HG02981 (cell line): ENCODE data around the gene SETBP1.
A peak's percentile ranks its signal among the peaks of the same experiment; 100 is the strongest.

Source experiments
- ATAC-seq: cut with Tn5 transposase; IDR thresholded peaks from one replicate; pipeline ENCODE4 v1.9.1; 2021; ENCODE audit warnings: mild to moderate bottlenecking, moderate library complexity; ENCODE audit not compliant: unreplicated experiment

Gene SETBP1

DNA sequence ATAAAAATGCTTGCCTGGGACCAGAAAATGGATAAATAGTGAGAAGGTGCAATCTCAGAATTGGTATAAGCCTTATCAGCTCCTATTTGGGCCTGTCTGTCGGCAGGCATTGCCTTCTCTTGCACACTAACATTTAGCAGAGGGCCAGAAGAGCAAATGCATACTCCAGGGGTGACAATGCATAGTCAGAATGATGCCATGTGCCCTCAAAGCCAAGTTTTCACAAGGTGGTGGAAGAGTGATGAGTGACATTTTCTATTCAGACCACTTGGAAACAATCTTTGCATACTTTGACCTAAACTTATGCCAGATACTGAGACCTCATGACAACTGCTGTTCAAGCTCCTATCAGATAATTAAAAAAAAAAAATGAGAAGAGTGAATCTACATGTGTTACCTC lies 276.3 kb downstream of the SETBP1 start:
- no peak for ATAC-seq

DNA sequence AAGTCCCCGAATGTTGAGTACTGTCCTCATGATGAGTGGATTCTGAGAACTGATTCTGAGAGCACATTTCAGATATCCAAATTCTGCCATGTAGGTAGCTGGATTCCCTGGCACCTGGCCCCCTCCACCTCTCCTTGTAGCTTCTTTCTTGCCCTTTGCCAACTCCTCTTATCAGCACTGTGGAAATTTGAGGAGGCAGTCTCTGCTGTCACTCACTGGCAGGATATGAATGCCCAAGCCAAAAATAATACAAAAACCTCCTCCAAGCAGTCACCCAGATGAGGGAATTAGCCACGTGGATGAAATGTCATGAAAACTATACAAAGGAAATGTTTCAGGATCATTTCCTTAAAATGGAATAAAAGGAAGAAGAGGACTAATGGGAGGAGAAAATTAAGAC lies 276.8 kb downstream of the SETBP1 start:
- ATAC-seq = no peak

DNA sequence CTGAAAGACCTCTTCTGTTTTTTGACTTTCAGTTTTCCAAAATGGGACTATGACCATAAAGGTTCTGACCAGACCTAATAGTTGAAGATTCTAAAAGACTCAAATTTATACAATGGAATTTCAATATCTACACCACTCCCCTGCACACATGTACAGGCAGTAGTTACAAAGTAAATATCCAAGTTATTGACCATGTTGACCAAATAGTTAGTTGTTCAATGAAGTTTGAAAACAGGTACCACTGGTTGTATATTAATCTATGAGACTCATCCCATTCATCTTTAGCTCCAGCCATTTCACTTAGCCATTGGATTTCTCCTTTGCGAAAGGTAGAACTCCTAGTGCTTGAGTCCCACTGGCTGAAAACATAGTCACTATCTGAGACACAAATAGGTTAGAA lies 277.4 kb downstream of the SETBP1 start:
- no peak for ATAC-seq

DNA sequence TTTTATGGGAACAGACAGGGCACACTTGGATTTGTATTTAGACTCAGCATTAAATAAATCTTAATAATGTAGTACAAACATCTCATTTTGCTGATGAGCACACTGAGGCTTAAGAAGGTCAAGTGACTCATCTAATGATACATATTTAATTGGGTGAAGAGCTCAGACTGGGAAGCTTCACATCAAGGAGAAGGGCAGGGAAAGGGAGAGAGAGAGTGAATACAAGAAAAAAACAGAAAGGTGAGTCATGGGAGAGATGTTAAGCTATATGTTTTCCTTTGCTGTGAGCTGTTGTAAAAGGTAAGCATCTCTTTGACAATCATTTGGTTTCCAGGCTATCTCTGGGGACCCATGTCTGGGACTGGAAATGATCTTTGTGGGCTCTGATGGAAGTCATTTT lies 277.8 kb downstream of the SETBP1 start:
- ATAC-seq = no peak

DNA sequence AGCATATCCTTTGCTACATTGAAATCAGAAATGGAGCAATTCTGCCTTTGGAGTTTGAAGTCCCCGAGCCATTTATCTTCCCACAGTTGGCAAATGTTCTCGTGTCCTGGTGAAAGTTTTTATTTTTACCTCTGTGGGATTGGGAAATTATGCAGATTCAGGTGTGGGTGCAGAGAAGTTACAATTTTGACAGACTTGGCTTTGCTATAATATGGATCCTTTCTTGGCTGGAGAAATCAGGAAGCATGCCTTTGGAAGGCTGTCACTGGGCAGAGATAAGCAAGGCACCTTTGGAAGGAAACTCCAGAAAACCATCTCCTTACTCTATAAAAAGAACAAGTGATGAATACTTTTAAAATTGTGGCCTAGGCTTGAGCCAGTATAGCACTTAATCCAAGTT lies 278.3 kb downstream of the SETBP1 start:
- ATAC-seq = no peak

DNA sequence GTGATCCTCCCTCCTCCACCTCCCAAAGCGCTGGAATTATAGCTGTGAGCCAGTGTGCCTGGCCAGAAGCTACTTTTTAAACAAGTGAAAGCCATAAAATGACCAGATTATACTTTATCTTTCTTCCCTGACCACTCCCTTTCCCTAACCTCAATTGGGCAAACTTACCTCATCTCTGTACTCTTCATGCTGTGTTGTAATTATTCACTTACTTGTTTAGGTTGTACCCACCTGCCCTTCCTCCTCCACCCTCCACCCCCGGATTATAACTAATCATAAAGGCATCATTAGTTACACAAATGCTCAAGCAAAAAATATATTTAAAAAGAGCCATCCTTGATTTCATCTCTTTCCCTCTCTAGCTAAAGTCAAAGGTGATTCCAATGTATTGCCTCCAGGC lies 279.9 kb downstream of the SETBP1 start:
- no peak for ATAC-seq

DNA sequence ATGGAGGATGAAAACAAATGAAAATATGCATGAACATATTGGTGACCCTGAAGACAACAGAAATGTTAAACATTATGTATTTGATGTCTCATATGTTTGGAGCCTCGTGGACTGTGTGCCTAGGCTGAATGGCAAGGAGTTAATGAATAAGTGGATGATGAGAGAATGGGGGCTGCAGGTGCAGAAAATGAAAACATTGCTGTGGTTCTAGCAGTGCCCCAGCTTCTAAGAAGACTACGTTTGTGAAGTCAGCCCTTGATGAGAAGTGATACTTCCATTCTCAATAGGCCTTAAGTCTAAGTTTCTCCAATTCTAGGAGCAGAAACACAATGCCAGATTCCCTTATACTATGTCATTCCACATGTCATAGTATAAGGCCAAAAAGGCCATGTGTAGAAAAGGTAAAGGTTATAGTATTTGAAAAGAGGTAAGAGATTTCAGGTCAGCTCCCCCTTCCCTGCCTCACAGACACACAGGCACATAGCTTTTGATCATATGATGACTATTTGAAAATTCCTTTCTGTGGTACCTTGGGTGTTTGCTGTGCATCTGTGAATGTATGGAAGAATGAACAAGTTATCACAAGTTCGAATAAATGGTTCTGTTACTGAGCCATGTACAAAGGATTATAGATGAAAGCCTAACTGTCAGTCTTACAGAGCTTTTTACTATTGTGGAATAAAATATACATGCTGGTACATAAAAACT lies 280.8 kb downstream of the SETBP1 start:
- peak; percentile 53 for ATAC-seq

DNA sequence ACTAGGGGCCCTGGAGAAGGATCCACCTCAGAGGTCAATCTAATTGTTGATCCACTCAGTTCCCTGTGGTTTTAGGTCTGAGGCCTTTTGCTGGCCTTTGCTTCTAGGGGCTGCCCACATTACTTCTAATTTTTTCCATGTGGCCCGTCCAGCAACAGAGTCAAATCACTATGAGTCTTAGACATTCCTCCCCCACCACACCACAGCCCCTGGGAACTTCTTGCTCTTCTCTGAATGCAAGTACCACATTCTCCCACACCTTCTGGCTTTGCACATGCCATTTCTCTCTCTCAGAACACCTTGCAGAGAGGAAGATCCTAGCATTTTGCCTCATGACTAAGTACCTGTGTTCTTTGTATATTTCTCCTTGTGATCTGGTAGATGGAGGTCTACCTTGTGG lies 286.9 kb downstream of the SETBP1 start:
- ATAC-seq = no peak

DNA sequence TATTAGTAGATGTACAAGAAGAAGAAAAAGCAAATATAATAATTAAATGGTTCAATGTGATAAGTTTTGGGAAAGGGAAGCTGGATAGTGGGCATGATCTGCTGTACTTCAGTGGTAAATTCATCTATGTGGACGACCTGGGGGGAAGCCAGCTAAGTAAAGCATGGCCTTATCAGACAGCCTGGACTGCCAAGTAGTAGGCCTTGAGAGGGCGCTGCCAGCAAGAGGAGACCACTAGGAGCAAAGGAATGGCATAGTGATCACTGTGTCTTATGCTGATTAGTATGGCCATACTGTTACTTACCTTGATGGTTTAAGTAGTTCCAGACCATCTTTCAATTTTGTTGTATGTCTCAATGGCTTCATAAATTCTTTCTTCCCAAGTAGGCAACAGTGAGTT lies 287.6 kb downstream of the SETBP1 start:
- no peak for ATAC-seq

DNA sequence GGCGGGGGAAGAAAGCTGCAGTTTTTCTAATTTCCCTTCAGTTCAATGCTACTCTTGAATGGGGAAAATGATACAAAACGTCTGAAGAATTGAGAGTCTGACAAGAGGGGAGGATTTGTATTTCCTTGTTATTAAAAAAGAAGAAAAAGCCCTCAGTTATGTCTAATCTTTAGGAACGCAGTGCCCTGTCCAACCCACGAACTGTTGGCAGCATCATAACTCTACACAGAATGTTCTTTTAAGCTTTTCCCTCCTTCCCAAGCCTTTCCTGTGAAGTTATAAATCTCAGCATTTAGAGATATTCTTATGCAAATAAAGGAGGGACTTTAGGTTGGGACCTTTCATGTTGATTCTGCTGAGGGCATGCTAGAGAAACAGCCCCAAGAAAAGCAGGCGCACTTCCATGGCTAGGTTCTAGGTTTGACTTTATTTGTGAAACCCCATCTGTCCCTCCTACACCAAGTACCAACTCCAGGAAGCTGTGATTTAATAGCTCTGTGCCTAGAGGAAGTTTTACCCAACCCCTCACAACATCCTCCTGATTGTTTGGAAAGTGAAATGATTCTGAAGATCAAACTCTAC lies 288.6 kb downstream of the SETBP1 start:
- no peak for ATAC-seq

DNA sequence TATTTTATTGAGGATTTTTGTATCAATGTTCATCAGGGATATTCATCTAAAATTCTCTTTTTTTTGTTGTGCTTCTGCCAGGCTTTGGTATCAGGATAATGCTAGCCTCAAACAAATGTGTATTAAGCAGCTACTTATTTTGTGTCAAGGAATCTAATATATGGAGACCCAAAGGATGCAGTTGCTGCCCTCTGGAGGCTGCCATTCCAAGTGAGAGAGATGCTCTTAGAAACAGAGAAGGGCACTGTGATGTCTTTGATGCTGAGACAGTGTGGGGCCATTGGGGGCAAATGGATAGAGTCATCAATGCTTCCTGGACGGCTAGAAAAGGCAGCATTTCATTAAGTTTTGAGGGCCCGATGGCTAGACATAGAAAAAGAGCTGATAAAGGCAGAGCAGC lies 292.6 kb downstream of the SETBP1 start:
- ATAC-seq = no peak

DNA sequence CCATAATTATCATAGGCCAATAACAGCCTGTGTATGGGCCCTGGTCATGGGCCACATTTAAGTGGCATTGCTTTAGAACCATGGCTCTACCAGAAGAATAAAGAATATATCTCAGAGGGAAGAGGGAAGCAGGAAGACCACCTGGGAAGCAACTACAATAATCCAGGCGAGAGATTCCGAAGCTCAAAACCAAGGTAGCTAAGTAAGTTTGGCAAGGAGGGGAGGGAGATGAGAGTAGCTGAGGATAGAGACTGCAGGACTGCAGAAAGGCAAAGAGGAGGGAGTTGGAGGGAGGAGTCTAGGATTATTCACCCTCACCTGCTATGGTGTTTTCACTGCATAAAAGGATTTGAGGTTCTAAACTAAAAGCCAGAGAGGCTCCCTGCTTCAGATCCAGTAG lies 293.5 kb downstream of the SETBP1 start:
- no peak for ATAC-seq

DNA sequence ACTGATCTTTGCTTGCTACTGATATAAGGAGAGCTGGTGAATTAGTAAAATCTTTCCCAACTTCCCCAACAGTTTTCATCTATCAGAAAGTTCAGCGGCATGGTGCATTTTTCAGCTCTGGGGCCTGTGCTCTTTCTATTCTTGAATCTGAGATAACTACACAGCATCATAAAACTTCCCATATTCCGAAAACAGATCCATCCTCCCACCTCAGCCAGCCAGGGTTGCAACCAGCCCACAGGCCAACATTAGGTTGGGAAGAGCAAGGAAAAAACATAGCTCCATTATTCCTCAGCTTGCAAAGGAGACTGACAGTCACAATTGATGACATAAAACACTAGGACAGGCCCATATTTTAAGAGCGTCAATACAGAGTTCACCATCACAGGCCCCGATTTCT lies 297.2 kb downstream of the SETBP1 start:
- ATAC-seq = no peak

DNA sequence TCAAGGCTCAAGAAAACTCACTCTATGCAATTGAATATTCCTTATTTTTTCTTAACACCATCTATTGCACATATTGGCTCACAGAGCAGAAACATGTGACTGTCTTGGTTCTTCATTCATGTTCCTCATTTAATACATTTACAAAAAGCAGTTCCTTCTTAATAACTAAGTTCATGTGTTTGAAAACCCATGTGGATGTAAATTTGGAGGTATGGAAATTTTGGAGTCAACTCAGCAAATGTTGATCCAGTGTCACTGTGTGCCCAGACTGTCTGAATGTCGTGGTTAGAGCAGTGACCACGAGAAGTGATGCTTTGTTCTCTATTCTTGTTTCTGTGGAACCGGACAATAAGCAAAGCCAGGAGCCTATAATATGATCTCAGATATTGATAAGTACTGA lies 299.1 kb downstream of the SETBP1 start:
- no peak for ATAC-seq

DNA sequence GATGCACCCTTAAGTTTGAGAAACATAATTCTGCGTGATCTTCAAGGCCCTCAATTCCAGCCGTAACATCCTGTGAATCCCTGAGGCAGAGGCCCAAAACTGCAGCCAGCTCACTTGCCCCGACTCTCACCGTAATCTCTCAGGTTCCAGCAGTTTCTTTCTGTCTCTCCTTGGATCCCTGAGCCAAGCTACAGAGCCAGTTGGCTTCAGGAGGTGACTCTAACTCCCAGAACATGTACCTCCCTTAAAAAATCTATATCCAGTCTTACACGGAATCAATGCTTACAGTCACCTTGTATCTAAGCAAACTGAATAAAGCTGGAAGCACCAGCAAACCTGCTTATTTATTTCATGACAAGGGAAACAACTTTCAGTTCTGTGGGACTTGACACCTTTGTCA lies 300.4 kb downstream of the SETBP1 start:
- no peak for ATAC-seq

DNA sequence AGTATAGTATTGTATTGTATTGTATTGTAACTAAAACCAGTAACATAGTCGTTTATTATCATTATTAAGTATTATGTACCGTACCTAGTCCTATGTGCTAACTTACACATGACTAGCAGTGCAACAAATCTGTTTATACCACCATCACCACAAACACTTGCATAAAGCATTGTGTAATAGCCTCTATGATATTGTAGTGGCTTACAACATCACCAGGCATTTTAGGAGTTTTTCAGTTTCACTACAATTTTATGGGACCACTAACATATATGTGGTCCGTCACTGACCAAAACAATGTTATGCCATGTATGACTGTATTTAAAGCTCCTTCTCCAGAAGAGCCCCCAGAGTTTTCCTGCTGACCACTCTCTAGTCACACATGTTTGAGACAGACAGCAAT lies 306.2 kb downstream of the SETBP1 start:
- ATAC-seq = no peak

DNA sequence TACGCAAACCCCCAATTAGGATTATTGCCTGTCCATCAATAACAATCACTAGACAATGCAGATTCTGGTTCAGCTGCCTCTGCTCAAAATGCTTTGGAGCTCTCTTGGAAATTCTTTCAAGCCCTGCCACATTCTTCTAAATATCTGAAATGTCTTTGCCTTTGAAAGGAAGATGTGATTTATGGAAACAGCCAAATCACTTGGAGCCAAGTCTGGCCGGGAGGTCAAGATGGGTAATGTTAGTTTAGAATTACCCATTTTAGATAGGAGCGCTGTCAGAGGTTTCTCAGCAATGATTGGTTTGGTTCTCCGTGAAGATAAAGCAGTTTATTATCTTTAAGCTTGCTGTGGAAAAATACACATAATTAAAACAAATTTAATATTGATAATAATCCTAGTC lies 306.7 kb downstream of the SETBP1 start:
- no peak for ATAC-seq

DNA sequence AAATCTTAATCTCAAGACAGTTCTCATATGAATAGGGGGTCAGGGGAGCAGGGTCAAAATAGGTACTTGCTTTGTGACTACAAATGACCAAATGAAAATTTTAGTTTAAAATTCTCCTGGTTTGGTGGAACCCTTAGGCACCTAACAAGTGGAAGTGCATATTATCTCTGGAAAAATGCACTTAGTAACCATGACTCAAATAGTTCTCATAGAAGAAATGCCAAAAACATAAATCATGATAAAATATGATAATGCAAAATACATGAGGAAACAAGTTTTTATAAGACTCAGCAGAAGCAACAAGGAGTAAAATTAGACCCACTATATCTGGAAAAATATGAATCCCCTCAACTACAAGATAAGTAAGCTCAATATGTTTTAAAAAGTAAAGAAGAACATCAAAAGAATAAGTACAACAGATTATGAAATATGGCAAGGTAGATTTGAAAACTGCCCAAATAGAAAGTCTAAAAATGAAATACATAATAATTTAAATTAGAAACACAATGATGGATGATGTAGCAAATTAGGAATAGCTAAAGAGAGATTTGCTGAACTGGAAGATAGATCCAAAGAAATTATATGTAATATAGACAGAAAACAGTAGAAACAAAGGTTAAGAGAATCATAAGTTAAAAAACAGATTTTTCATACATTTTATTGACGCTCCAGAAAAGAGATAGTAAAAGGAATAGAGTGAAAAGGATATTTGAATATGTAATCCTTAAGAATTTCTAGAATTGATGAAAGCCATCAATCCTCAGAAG lies 308.3 kb downstream of the SETBP1 start:
- ATAC-seq = no peak

DNA sequence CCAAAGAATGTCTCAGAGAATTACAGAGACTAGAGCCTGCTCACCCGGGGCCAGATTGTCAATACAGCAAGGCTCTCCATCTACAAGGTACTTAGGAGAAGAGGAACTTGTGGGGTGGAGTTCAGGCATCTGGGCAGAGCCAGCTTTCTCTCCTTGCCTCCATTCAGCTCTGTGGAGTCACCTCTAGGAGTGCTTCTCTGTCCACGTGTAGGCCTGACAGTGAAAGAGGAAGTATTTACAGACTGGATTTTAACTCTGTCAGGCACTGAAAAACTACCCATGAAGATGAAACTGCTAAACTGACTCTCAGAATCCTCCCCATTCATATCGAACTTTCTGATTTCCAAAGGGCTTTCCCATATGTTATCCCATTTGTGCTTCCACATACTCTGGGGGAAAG lies 315.6 kb downstream of the SETBP1 start:
- ATAC-seq = peak; percentile 45

DNA sequence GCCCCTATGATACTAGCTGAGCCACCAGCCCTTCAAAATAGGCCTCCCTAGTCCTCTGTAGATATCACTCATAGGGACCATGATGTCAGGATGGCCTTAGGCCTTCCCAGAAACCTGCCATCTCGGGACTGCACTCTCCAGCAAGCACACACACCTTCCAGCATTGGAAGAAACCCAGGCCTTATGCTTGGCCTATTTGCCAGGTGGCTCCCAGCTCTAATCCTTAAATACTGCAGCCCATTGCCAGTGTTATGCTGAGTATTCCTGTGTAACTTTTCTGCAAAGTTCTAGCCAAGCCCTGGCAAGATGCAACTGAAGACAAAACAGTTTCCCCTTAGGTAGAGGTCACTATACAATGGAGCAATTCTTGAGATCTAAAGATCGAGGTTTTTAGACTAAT lies 316.5 kb downstream of the SETBP1 start:
- no peak for ATAC-seq

DNA sequence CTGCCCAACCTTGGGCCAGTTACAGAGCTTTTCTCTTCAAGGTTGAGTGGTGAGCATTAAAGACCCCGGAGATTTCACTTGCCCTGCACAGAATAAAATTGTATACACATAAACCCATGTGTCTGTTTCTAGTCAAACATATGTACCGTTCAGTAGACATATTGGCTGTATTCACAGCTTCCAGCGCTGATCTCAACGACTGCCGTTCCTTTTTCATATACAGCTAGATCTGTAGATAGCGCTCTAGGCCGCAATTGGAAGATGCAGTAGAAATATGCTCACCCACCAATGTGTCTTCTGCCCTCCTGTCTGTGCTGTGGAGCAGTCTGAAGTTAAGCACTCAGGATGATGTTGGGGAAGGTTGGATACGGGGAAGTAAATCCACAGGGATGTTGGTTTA lies 317.7 kb downstream of the SETBP1 start:
- ATAC-seq = no peak

DNA sequence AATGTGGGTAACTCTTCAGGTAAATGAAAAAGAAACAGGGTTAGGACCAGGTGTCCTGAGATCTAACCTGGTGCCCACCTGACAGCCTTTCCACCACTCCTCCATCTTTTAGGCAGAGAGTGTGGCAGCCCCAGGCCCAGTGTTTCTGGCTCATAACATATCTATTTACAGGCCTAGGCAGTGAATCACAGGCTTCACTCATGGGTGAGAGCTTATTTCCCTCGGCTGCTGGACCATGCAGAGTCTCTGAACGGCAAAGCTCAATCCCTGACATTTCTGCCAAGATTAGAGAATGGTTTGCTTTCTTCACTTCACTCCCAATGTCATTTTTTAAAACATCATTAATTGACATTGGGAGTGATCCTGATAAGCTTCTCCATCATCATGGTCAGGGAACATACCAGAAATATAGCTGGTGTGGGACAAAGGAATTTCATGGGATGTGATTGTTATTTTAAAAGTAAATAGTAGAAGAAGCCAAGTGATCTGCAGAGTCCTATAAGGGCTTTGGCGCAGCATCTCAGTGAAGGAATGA lies 323.9 kb downstream of the SETBP1 start:
- ATAC-seq = no peak
